K562 (cell line): ENCODE measurements around the gene DLGAP3. TPM values are rescaled to one million over a fixed set of nuclear protein-coding genes. Genes with fewer than 3 reads are reported as not detected.

ENCODE experiments used
- BRF2 ChIP-seq: IDR thresholded peaks from 3 replicates; pipeline ENCODE4 v1.6.1; 2011; ENCODE audit warnings: borderline replicate concordance, mild to moderate bottlenecking; ENCODE audit not compliant: insufficient read length, insufficient read depth
- CHD2 ChIP-seq: IDR thresholded peaks from 2 replicates; pipeline ENCODE4 v1.6.1; 2011; ENCODE audit warnings: low read depth, low read length
- ETS2 ChIP-seq: IDR thresholded peaks from 2 replicates; pipeline ENCODE4 v1.6.1; 2016; ENCODE audit warnings: borderline replicate concordance, missing genetic modification characterization, mild to moderate bottlenecking, moderate library complexity, missing compliant biosample characterization; ENCODE audit not compliant: poor library complexity, severe bottlenecking
- HCFC1 ChIP-seq: IDR thresholded peaks from 2 replicates; pipeline ENCODE4 v1.6.1; 2012; ENCODE audit warnings: low read depth, low read length, improper control_type of control experiment
- HINFP ChIP-seq: fragments of 450-650 bp; conservative IDR thresholded peaks from 2 replicates; pipeline ENCODE4 v1.6.1; 2016; ENCODE audit warnings: missing genetic modification characterization, low read depth, mild to moderate bottlenecking, control low read depth, missing compliant biosample characterization
- HMG20A ChIP-seq: fragments of 450-650 bp; formaldehyde crosslinking; conservative IDR thresholded peaks from 2 replicates; pipeline ENCODE4 v1.4.0; 2020; ENCODE audit warnings: mild to moderate bottlenecking, mixed read lengths
- MAZ ChIP-seq, 2 experiments: fragments of 450-650 bp in 1 of 2; sonication (generic) in 1 of 2; formaldehyde crosslinking; IDR thresholded peaks in 1 of 2; conservative IDR thresholded peaks in 1 of 2; 2 replicates each; pipeline versions ENCODE4 v1.4.0 to v1.5.0; 2020; ENCODE audit warnings: mild to moderate bottlenecking in 1 of 2, missing genetic modification reagents in 1 of 2
- MYBL2 ChIP-seq, 2 experiments: fragments of 450-650 bp in 1 of 2; sonication (generic) in 1 of 2; formaldehyde crosslinking in 1 of 2; IDR thresholded peaks; 2 replicates each; pipeline versions ENCODE4 v1.6.1 to v1.8.1; 2017 to 2022; ENCODE audit warnings: borderline replicate concordance in 1 of 2, inconsistent platforms in 1 of 2, low read depth in 1 of 2, mild to moderate bottlenecking in 1 of 2, missing genetic modification reagents in 1 of 2, moderate library complexity in 1 of 2
- PHTF2 ChIP-seq: fragments of 250-450 bp; sonication (Bioruptor Pico); IDR thresholded peaks from 2 replicates; pipeline ENCODE4 v1.5.0; 2021; ENCODE audit warnings: mild to moderate bottlenecking
- POLR2B ChIP-seq: fragments of 450-650 bp; IDR thresholded peaks from 2 replicates; pipeline ENCODE4 v1.6.1; 2018; ENCODE audit warnings: low read depth; ENCODE audit not compliant: partially characterized antibody
- RNF219 ChIP-seq: fragments of 250-450 bp; sonication (Bioruptor Pico); IDR thresholded peaks from 2 replicates; pipeline ENCODE4 v1.5.0; 2022; ENCODE audit warnings: mild to moderate bottlenecking
- TBL1XR1 ChIP-seq, 2 experiments: IDR thresholded peaks; 2 replicates each; pipeline ENCODE4 v1.6.1; 2012; ENCODE audit warnings: improper control_type of control experiment in 2 of 2, low read length in 2 of 2, mild to moderate bottlenecking in 1 of 2
- TCF15 ChIP-seq: fragments of 250-450 bp; sonication (Bioruptor Pico); IDR thresholded peaks from 2 replicates; pipeline ENCODE4 v1.8.0; 2022; ENCODE audit warnings: moderate library complexity, mild to moderate bottlenecking, inconsistent platforms
- USF2 ChIP-seq: sonication (generic); formaldehyde crosslinking; IDR thresholded peaks from 2 replicates; pipeline ENCODE4 v1.5.0; 2020; ENCODE audit warnings: missing genetic modification reagents
- ZFPM2 ChIP-seq: fragments of 250-450 bp; sonication (Bioruptor Pico); IDR thresholded peaks from 2 replicates; pipeline ENCODE4 v1.5.1; 2022; ENCODE audit warnings: mild to moderate bottlenecking
- ZKSCAN3 ChIP-seq: fragments of 250-450 bp; sonication (Bioruptor Pico); IDR thresholded peaks from 2 replicates; pipeline ENCODE4 v1.4.0; 2020
- ZNF212 ChIP-seq: fragments of 450-650 bp; formaldehyde crosslinking; IDR thresholded peaks from 2 replicates; pipeline ENCODE4 v1.4.0; 2020; ENCODE audit warnings: mild to moderate bottlenecking
- ZNF224 ChIP-seq: sonication (generic); formaldehyde crosslinking; IDR thresholded peaks from 2 replicates; pipeline ENCODE4 v1.8.0; 2022; ENCODE audit warnings: mild to moderate bottlenecking, missing genetic modification reagents
- ZNF311 ChIP-seq: fragments of 250-450 bp; sonication (Bioruptor Pico); IDR thresholded peaks from 2 replicates; pipeline ENCODE4 v1.4.0; 2020; ENCODE audit warnings: mild to moderate bottlenecking, moderate library complexity
- ZNF507 ChIP-seq: conservative IDR thresholded peaks from 2 replicates; pipeline ENCODE4 v1.6.1; 2017; ENCODE audit warnings: missing genetic modification characterization, missing compliant biosample characterization
- ZNF696 ChIP-seq: fragments of 250-450 bp; sonication (Bioruptor Pico); conservative IDR thresholded peaks from 2 replicates; pipeline ENCODE4 v1.4.0; 2020; ENCODE audit warnings: mild to moderate bottlenecking, moderate library complexity
- ZNF764 ChIP-seq: fragments of 250-450 bp; sonication (Bioruptor Pico); IDR thresholded peaks from 2 replicates; pipeline ENCODE4 v1.4.0; 2020; ENCODE audit warnings: low read depth, mild to moderate bottlenecking, moderate library complexity
- polyA plus RNA-seq, 8 experiments: library from polyadenylated mRNA; depleted of rRNA in 4 of 8; stranded (reverse) in 5 of 8; unstranded in 3 of 8; fragments of >200 nt; fragmentation: Nextera tagmentation in 2 of 8; fragmentation: Illumina TruSeq in 1 of 8; extraction: Ambion mirVana in 2 of 8; extraction: Trizol in 1 of 8; gene quantifications; 2 replicates each; pipeline versions ENCODE4 v1.2.1 to v1.2.3, GENCODE V29; 2011 to 2014; ENCODE audit warnings: inconsistent platforms in 1 of 8, missing spikeins in 1 of 8
- total RNA-seq, 7 experiments: library from RNA; depleted of rRNA in 6 of 7; stranded (reverse); fragments of >200 nt in 6 of 7; fragmentation: Illumina TruSeq in 2 of 7; extraction: Trizol in 2 of 7; gene quantifications; 2 replicates each; pipeline versions ENCODE4 v1.2.1 to v1.2.3, GENCODE V29; 2011 to 2021; ENCODE audit warnings: low replicate concordance in 1 of 7

Gene DLGAP3
- total and polyA plus RNA-seq, 9 of the 15 experiments (the other 6 are each of a cell fraction or from before 2014, with no cell fraction given) = 0.01 to 0.16 (median 0.07) TPM; not detected in 6

- TF ChIP-seq MYBL2 (IDR thresholded peaks at IDR 0.05; ENCODE audit: low read depth) (no peak; the same call in 1 of the 2 replicates), MYBL2 (CRISPR knock-in tag; IDR thresholded peaks at IDR 0.05; ENCODE audit: borderline replicate concordance) (0 out of 2 replicates have a peak, but pooled peaks have one; percentile 37), ZFPM2 (no peak), ZNF507 (no peak), HCFC1 (peak; percentile 87), BRF2 (no peak), ZNF311 (no peak), POLR2B (peak; percentile 89), HINFP (tag) (peak; percentile 90), PHTF2 (CRISPR knock-in tag) (no peak), HMG20A (CRISPR knock-in tag) (no peak), USF2 (CRISPR knock-in tag) (peak; percentile 44), ZNF764 (CRISPR knock-in tag) (no peak), ZNF696 (CRISPR knock-in tag) (no peak), MAZ (CRISPR knock-in tag; conservative IDR thresholded peaks at IDR 0.05 in 1 of 2, IDR thresholded peaks at IDR 0.05 in 1 of 2) (peak; percentile 88 to 94), CHD2 (no peak), ZNF212 (CRISPR knock-in tag) (no peak), TCF15 (CRISPR knock-in tag) (no peak), RNF219 (CRISPR knock-in tag) (no peak), ZKSCAN3 (CRISPR knock-in tag) (no peak), ETS2 (tag) (no peak), ZNF224 (CRISPR knock-in tag) (peak; percentile 80; the same call in 1 of the 2 replicates), TBL1XR1 (IDR thresholded peaks at IDR 0.05; ENCODE audit: low read length in 2 of 2) (no peak; a peak in 1 of 4 replicates)
Measured at GRCh38 chr1:34859446-34860200, 69.8 kb downstream of the DLGAP3 start, which contains the start of gene SMIM12 (continued).
